Epidermal melanocyte (primary cell): ENCODE results near the gene WDR82.

ENCODE experiments used
- DNase-seq: peaks from one replicate; pipeline ENCODE4 v3.0.0; 2011; ENCODE audit warnings: low spot score; ENCODE audit not compliant: insufficient read length

The WDR82 gene

DNA sequence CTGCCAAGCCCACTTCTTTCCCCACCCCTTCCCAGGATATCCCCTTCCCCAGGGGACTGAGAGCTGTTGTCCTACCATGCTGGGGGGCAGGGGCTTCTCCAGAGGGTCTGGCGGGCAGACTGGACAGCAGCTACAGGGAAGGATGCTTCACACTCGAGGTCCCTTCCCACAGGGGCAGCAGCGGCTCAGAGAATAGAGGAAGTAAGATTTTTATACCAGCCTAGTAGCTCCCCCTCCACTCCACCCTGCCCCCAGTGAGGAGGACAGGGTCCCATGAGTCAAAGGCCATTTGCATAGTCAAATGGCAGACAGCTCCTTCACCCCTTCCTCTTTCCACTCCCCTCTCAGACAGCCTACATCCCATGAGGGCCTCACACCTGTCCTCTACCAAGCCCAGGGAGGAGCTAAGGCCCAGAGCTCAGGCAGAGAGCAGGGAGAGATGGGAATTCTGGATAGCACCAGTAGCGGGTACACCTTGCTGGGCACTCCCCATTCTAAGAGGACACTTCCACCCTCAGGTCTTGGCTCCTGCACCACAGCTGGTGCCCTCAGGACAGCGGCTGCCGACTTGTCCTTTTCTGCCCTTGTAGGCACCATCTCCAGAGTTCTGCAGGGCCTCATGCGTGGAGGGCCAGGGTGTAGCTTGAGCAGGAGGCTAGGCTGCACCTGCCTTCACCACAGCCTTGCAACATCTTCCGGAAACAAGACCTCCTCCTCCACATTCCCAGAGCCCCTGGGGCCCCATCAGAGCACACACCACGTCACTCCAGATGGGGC, 52.8 kb downstream of the WDR82 start, which contains the start of gene TLR9:
Gene TLR9 (minus strand): TSS at position 194 of the 777 bp plus-strand sequence. CDS start 116 bp downstream, at position 78.
- DNase-seq, result no peak

DNA sequence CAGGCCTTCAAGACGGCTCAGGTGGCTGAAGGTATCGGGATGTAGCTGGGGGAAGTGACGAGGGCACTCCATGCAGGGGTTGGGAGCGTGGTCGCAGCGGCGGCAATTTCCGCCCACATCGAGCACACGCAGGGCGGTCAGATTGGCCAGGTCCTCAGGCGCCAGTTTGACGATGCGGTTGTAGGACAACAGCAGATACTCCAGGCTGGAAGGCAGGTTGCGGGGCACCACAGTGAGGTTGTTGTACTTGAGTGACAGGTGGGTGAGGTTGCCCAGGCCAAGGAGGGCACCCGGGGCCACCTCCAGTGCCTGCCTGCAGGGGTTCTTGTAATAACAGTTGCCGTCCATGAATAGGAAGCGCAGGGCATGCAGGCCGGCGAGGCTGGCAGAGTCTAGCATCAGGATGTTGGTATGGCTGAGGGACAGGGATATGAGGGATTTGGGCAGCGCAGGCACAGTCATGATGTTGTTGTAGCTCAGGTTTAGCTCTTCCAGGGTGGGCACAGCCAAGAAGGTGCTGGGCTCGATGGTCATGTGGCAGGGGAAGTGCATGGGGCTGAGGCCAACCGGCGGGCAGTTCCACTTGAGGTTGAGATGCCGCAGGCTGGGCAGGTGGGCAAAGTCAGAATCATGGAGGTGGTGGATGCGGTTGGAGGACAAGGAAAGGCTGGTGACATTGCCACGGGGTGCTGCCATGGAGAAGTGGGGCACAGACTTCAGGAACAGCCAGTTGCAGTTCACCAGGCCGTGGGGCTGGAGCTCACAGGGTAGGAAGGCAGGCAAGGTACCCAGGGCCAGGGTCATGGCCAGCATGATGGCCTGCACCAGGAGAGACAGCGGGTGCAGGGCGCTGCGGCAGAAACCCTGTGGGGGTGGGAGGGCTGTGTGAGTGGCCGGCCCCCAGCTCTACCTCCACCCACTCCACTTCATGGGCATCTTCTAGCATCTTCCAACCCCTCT, 54.7 kb downstream of the WDR82 start:
- DNase-seq, result no peak

- no peak for DNase-seq
Observed at GRCh38 chr3:52222319-52223221, 55.9 kb downstream of the WDR82 start.

DNA sequence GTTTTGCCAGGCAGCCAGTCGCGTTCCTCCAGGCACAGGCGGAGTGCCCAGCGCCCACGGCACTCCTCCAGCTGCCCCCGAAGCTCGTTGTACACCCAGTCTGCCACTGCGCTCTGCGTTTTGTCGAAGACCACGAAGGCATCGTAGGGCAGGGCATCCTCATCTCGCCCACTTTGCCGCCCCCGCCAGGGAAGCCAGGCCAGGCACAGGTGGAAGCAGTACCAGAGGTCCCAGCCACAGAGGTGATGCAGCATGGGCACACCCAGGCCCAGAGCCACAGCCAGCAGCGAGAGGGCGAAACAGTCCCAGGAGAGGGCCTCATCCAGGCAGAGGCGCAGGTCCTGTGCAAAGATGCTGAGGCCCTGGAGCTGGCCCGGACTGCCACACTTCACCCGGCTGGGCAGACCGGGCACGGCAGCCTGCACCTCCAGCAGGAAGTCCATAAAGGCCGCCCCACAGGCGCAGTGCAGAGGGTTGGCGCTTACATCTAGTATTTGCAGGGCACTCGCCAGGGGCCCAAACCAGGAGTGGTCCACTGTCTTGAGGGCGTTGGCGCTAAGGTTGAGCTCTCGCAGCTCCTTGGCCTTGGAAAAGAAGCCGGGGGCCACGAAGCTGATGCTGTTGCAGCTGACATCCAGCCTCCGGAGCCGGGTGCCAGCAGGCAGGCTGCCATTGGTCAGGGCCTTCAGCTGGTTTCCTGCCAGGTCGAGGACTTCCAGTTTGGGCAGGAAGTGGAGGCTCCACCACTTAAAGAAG, 56.7 kb downstream of the WDR82 start:
- no peak for DNase-seq

DNA sequence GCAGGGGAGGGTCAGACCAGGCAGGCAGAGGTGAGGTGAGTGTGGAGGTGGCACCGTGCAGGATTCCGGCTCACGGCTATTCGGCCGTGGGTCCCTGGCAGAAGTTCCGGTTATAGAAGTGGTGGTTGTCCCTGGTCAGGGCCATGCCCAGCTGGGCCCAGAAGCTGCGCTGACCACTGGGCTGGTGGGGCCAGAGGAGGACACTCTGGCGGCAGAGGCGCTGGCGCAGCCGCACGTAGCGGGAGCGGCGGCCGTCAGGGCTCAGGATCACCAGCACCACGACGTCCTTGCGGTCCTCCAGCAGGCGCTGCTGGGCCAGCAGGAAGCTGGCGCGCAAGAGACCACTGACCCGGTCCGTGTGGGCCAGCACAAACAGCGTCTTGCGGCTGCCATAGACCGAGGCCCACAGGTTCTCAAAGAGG, 57.3 kb downstream of the WDR82 start:
- DNase-seq, result no peak

DNA sequence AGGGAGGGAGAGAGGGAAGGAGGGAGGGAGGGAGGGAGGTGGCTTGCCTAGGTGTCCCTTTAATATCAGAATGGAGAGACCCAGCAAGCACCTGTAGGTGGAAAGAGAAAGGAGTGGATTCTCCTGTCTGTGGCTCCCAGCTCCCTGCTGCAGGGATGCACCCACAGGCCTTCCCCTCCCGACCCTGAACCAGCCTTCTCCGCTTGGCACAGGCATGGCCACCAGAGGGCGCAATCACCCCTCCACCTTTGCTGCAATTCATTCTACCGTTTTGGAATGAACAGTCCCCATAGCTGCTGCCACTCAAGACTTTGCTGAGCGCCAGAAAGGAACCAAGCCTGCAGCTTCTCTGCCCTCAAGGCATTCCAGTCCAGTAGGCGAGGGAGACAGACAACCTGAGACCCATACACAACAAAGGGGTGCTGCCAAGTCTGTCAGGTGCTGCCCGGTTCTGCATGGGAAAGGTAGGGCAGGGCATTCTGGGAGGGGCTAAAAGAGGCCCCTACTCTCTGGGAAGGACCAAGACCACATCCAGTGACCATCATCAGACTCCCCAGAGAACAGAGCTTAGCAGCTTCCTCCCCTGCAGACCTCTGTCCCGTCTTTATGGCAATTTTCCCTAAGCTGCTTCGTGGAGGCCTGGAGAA, 57.9 kb downstream of the WDR82 start:
- peak; percentile 86 for DNase-seq

GRCh38 chr3:52218937-52219650, 59.4 kb downstream of the WDR82 start:
- DNase-seq, result no peak

- DNase-seq, result no peak
Observed at GRCh38 chr3:52218454-52218853, 60.0 kb downstream of the WDR82 start.

GRCh38 chr3:52218026-52218425, 60.4 kb downstream of the WDR82 start:
- DNase-seq, result no peak

GRCh38 chr3:52217409-52217805, 61.0 kb downstream of the WDR82 start:
- no peak for DNase-seq

DNA sequence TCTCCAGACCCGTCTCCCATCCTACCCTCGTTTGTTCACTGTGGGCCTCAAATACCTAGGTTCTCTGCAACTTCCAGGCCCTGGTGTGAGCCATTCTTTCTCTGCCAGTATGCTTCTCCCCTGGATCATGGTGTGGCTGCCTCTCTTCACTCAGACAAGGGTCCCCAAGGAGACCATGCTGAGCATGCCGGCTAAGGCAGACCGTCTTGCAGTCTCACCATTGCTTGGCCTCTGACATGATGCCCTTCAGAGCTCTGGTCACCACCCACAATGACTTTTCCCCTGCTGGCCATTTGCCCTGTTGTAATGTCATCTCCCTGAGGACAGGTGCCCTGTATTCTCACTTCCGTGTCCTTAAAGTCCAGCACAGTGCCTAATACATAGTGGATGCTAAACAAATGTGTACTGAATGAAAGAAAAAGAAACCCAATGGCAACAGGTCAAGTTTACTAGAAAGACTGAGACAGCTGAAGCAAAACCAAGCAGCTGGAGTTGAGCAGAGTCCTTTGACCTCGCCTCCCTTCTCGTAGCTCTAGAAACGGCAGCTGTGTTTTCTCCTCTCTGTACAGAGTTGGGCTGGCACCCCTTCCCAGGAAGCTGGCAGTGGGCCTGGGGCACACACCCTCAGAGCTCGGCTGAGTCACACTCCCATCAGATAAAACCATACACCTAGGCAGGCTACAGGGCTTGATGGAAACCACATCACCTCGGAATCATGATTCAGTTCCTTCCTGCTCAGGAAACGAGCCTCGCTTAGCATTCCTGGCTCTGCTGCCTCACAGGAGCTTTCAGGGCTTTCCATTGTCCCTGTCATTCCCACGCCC, 61.7 kb downstream of the WDR82 start:
- no peak for DNase-seq

DNA sequence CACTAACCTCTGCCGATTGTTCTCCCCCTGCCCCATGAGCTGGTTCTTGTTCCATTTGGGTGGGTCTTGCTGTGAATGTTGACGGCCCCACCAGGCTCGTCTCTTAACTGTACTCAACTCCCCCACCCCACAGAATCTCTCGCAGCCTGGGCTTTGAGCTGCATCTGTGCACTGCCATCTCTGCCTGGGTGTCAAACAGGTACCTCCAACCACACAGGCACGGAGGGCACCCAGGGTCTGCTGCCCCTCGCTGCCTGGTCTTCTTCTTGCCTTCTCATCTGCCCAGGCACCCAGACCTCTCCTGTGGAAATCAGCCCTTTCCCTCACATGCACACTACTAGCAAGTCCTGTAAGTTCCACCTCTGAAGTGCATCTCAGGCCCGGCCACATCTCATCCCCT, 63.1 kb downstream of the WDR82 start:
- DNase-seq, result no peak

- DNase-seq, result peak; percentile 77
Observed at GRCh38 chr3:52213901-52214300, 64.5 kb downstream of the WDR82 start.

DNA sequence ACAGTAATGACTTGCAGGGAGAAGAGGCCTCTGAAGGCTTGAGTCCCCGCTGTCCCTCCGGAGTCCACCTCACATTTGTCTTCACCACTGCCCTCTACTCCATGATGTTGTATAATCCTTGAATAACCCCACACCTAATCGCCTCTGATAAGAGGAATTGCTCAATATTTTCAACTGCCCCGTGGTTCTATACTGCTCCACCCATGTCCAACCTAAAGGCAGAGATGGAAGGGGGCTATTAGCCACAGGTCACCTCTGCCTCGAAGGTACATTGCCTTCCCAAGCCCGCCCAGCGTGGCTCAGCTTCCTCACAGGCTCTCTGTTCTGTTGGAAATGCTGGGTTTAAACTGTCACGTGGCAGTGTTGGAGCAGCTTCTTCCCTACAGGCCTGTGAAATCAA, 65.4 kb downstream of the WDR82 start:
- DNase-seq, result no peak

GRCh38 chr3:52211268-52211891, 67.1 kb downstream of the WDR82 start:
- no peak for DNase-seq

GRCh38 chr3:52210550-52211046, 67.9 kb downstream of the WDR82 start:
- DNase-seq, result no peak

- no peak for DNase-seq
Observed at GRCh38 chr3:52210037-52210436, 68.4 kb downstream of the WDR82 start.

DNA sequence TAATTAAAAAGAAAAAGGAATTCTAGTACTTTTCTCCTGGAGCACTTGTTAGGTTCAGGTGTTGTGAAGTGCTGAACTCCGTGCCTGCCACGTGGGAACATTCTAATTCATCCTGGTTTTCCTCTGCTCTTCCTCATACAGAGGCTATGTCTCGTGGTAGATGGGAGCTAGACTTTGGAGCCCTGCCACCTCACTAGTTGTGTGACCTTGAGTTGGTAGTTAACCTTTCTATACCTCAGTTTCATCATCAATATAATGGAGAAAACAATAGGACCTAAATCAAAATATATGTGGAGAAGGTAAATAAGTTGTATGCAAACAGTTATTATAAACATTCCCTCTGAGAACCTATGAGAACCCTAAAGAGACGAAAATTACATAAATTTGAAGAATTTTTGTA, 69.9 kb downstream of the WDR82 start:
- no peak for DNase-seq
